ENCODE data around the gene INPP5A.

- TF ChIP-seq CTCF (IDR thresholded peaks at IDR 0.05) = no peak
- no peak for TF ChIP-seq EZH2 (IDR thresholded peaks at IDR 0.05; ENCODE audit: borderline replicate concordance, insufficient read depth, low read depth, low read length, poor library complexity, severe bottlenecking)
Observed at GRCh38 chr10:132566892-132567291, 29.3 kb downstream of the INPP5A start.
